Liver (tissue), 9 donors: ENCODE results near the gene ZNF579. TPM values are rescaled to one million over a fixed set of nuclear protein-coding genes. Genes with fewer than 3 reads are reported as not detected.

ENCODE experiments used
- DNase-seq: peaks from one replicate; pipeline ENCODE4 v3.0.0-alpha.2; 2017; ENCODE audit warnings: low spot score
- H3K27ac ChIP-seq, 2 donors: one replicate each; pipeline ENCODE4 v1.7.0; 2013; ENCODE audit warnings: inconsistent platforms in 2 of 2, low read length in 2 of 2, control low read depth in 1 of 2, low read depth in 1 of 2, mild to moderate bottlenecking in 1 of 2
- H3K27me3 ChIP-seq, 4 donors: one replicate each; pipeline versions ENCODE4 v1.6.1 to v1.7.0; 2013; ENCODE audit warnings: low read length in 3 of 4, inconsistent platforms in 1 of 4, mild to moderate bottlenecking in 1 of 4, moderate library complexity in 1 of 4; ENCODE audit not compliant: control insufficient read depth in 4 of 4, insufficient read depth in 4 of 4
- H3K36me3 ChIP-seq, 4 donors: one replicate each; pipeline versions ENCODE4 v1.6.1 to v1.7.0; 2013; ENCODE audit warnings: low read length in 3 of 4, mild to moderate bottlenecking in 3 of 4, low read depth in 1 of 4, moderate library complexity in 1 of 4; ENCODE audit not compliant: control insufficient read depth in 4 of 4, insufficient read depth in 3 of 4
- H3K4me1 ChIP-seq, 4 donors: one replicate each; pipeline versions ENCODE4 v1.6.1 to v1.7.0; 2013; ENCODE audit warnings: low read length in 3 of 4, mild to moderate bottlenecking in 3 of 4, moderate library complexity in 1 of 4; ENCODE audit not compliant: control insufficient read depth in 4 of 4, insufficient read depth in 4 of 4
- H3K4me3 ChIP-seq, 3 donors: one replicate each; pipeline versions ENCODE4 v1.6.1 to v1.7.0; 2013; ENCODE audit warnings: low read length in 3 of 3, control low read depth in 1 of 3, low read depth in 1 of 3, mild to moderate bottlenecking in 1 of 3
- H3K9ac ChIP-seq, 2 donors: one replicate each; pipeline ENCODE4 v1.7.0; 2013; ENCODE audit warnings: low read length in 2 of 2, mild to moderate bottlenecking in 2 of 2, moderate library complexity in 2 of 2, control low read depth in 1 of 2, low read depth in 1 of 2
- H3K9me3 ChIP-seq, 4 donors: one replicate each; pipeline versions ENCODE4 v1.6.1 to v1.7.0; 2013; ENCODE audit warnings: low read length in 3 of 4; ENCODE audit not compliant: control insufficient read depth in 4 of 4
- EGR1 ChIP-seq, 2 donors: IDR thresholded peaks; 2 replicates each; pipeline ENCODE4 v1.6.1; 2016 to 2018; ENCODE audit warnings: antibody characterized with exemption in 2 of 2, low read depth in 2 of 2
- FOXA1 ChIP-seq: IDR thresholded peaks from 2 replicates; pipeline ENCODE4 v1.6.1; 2016; ENCODE audit warnings: antibody characterized with exemption
- FOXA2 ChIP-seq: IDR thresholded peaks from 2 replicates; pipeline ENCODE4 v1.6.1; 2016; ENCODE audit warnings: antibody characterized with exemption
- GABPA ChIP-seq, 2 donors: IDR thresholded peaks in 1 of 2; conservative IDR thresholded peaks in 1 of 2; 2 replicates each; pipeline ENCODE4 v1.6.1; 2016; ENCODE audit warnings: antibody characterized with exemption in 2 of 2, mild to moderate bottlenecking in 1 of 2, moderate library complexity in 1 of 2
- HNF4A ChIP-seq, 2 donors: conservative IDR thresholded peaks; 2 replicates each; pipeline ENCODE4 v1.6.1; 2016; ENCODE audit warnings: antibody characterized with exemption in 2 of 2, mild to moderate bottlenecking in 2 of 2
- HNF4G ChIP-seq: IDR thresholded peaks from 2 replicates; pipeline ENCODE4 v1.6.1; 2016; ENCODE audit warnings: antibody characterized with exemption
- JUND ChIP-seq, 2 donors: IDR thresholded peaks; 2 replicates each; pipeline ENCODE4 v1.6.1; 2016; ENCODE audit warnings: antibody characterized with exemption in 2 of 2
- MAX ChIP-seq: IDR thresholded peaks from 2 replicates; pipeline ENCODE4 v1.6.1; 2016; ENCODE audit warnings: antibody characterized with exemption
- NR2F2 ChIP-seq: IDR thresholded peaks from 2 replicates; pipeline ENCODE4 v1.6.1; 2016; ENCODE audit warnings: antibody characterized with exemption
- RAD21 ChIP-seq, 2 donors: IDR thresholded peaks; 2 replicates each; pipeline ENCODE4 v1.6.1; 2016; ENCODE audit warnings: antibody characterized with exemption in 2 of 2, mild to moderate bottlenecking in 2 of 2
- RXRA ChIP-seq, 2 donors: IDR thresholded peaks; 2 replicates each; pipeline ENCODE4 v1.6.1; 2017 to 2018; ENCODE audit warnings: antibody characterized with exemption in 2 of 2, mild to moderate bottlenecking in 1 of 2
- TAF1 ChIP-seq: conservative IDR thresholded peaks from 2 replicates; pipeline ENCODE4 v1.6.1; 2016; ENCODE audit warnings: antibody characterized with exemption, mild to moderate bottlenecking
- YY1 ChIP-seq: IDR thresholded peaks from 2 replicates; pipeline ENCODE4 v1.6.1; 2016; ENCODE audit warnings: antibody characterized with exemption, mild to moderate bottlenecking
- ZBTB33 ChIP-seq: IDR thresholded peaks from 2 replicates; pipeline ENCODE4 v1.6.1; 2016; ENCODE audit warnings: antibody characterized with exemption
- WGBS: extraction: QIAGEN DNeasy Blood & Tissue Kit; methylation state at CpG from one replicate; pipeline ENCODE4 v1.1.7; 2013; 5-methylcytosine and 5-hydroxymethylcytosine counted together
- polyA plus RNA-seq, 2 donors: library from polyadenylated mRNA; stranded (reverse) in 1 of 2; unstranded in 1 of 2; fragments of 200-250 nt in 1 of 2; fragments of >200 nt in 1 of 2; fragmentation: Nextera tagmentation in 1 of 2; extraction: Ambion mirVana in 1 of 2; gene quantifications; one replicate each; pipeline versions ENCODE4 v1.2.1 to v1.2.3, GENCODE V29; 2013 to 2015
- total RNA-seq, 2 donors: library from RNA; depleted of rRNA; stranded (reverse); fragments of >200 nt; gene quantifications; one replicate each; pipeline ENCODE4 v1.2.3, GENCODE V29; 2014
- TF ChIP-seq, protein P1 (sequence below): fragments of 150-350 bp; IDR thresholded peaks from 2 replicates; pipeline ENCODE4 v1.5.1; 2017; ENCODE audit warnings: improper control_type of control experiment, low read depth, low read length; ENCODE audit not compliant: missing input control
- TF ChIP-seq, protein P2 (sequence below): IDR thresholded peaks from 2 replicates; pipeline ENCODE4 v1.6.1; 2016; ENCODE audit warnings: antibody characterized with exemption
- TF ChIP-seq, protein P3 (sequence below): IDR thresholded peaks from 2 replicates; pipeline ENCODE4 v1.6.1; 2016; ENCODE audit warnings: antibody characterized with exemption, mild to moderate bottlenecking
- donor health status: healthy.
- donor health status: healthy.
- donor health status: healthy.
- donor health status: healthy.
- donor health status: healthy.

The ZNF579 gene
- total and polyA plus RNA-seq, 4 donors = 0.92 to 3.3 (median 1.2) TPM

DNA sequence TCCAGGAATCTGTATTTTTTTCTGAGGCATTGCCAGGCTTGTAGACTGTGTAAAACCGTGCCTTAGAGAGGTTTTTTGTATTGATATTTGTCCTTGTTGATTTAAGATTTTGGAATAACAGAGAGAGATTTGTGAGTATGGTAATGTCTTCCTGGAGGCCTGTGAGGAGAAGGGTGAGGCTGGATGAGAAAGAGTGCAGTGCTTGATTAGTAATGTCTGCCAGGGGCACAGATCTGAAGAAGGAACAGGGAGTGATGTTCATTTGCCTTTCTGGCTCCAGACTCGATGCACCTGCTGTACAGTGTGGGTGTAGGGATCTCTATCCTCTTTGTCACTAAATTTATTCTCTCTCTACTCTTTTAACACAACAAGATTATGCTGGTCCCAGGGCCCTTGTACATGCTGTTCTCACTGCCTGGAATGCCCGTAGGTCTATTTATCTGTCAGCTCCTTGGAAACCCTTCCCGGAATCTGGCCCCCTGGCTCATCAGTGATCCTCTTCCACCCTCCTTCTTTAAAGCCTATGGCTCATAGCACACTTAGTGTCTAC is 14.4 kb upstream of the ZNF579 start:
- 94% methylated on average over 4 of the region's 4 CpGs for WGBS

GRCh38 chr19:55593096-55593772 is 12.6 kb upstream of the ZNF579 start:
- no peaks in the 10 kb centered on the region for H3K9me3 ChIP-seq
- no peak overlapping the region for H3K4me3 ChIP-seq
- no peaks in the 10 kb centered on the region for H3K27me3 ChIP-seq
- H3K36me3 ChIP-seq = peaks cover 3 to 28% (median 12%) of the 10 kb centered on the region in 4 donors
- H3K27ac ChIP-seq = no peak overlapping the region
- no peak overlapping the region for H3K9ac ChIP-seq
- H3K4me1 ChIP-seq = no peaks in the 10 kb centered on the region
- WGBS = 89% methylated on average over 68 of the region's 68 CpGs
- DNase-seq = no peak
- TF ChIP-seq RAD21 (IDR thresholded peaks at IDR 0.05) (no peak), TAF1 (no peak), FOXA1 (no peak), HNF4A (conservative IDR thresholded peaks at IDR 0.05) (no peak), NR2F2 (no peak), MAX (no peak), RXRA (IDR thresholded peaks at IDR 0.05) (no peak), JUND (IDR thresholded peaks at IDR 0.05) (no peak), FOXA2 (no peak), ZBTB33 (no peak)
- TF ChIP-seq, protein P1, sequence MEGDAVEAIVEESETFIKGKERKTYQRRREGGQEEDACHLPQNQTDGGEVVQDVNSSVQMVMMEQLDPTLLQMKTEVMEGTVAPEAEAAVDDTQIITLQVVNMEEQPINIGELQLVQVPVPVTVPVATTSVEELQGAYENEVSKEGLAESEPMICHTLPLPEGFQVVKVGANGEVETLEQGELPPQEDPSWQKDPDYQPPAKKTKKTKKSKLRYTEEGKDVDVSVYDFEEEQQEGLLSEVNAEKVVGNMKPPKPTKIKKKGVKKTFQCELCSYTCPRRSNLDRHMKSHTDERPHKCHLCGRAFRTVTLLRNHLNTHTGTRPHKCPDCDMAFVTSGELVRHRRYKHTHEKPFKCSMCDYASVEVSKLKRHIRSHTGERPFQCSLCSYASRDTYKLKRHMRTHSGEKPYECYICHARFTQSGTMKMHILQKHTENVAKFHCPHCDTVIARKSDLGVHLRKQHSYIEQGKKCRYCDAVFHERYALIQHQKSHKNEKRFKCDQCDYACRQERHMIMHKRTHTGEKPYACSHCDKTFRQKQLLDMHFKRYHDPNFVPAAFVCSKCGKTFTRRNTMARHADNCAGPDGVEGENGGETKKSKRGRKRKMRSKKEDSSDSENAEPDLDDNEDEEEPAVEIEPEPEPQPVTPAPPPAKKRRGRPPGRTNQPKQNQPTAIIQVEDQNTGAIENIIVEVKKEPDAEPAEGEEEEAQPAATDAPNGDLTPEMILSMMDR = no peak
- TF ChIP-seq, protein P2, sequence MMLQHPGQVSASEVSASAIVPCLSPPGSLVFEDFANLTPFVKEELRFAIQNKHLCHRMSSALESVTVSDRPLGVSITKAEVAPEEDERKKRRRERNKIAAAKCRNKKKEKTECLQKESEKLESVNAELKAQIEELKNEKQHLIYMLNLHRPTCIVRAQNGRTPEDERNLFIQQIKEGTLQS = no peak

More for the DNA sequence above, 14.4 kb upstream of the ZNF579 start:
- no peak for DNase-seq
- no peak overlapping the region for H3K9ac ChIP-seq
- H3K36me3 ChIP-seq = peaks cover 3 to 28% (median 12%) of the 10 kb centered on the region in 4 donors
- TF ChIP-seq, protein P2 = no peak
- no peak for TF ChIP-seq YY1
- TF ChIP-seq MAX = no peak
- TF ChIP-seq GABPA (IDR thresholded peaks at IDR 0.05 in 1 of 2, conservative IDR thresholded peaks at IDR 0.05 in 1 of 2) = no peak
- no peak for TF ChIP-seq EGR1 (IDR thresholded peaks at IDR 0.05; ENCODE audit: low read depth in 2 of 2)
- no peak for TF ChIP-seq RXRA (IDR thresholded peaks at IDR 0.05)
- TF ChIP-seq, protein P3, sequence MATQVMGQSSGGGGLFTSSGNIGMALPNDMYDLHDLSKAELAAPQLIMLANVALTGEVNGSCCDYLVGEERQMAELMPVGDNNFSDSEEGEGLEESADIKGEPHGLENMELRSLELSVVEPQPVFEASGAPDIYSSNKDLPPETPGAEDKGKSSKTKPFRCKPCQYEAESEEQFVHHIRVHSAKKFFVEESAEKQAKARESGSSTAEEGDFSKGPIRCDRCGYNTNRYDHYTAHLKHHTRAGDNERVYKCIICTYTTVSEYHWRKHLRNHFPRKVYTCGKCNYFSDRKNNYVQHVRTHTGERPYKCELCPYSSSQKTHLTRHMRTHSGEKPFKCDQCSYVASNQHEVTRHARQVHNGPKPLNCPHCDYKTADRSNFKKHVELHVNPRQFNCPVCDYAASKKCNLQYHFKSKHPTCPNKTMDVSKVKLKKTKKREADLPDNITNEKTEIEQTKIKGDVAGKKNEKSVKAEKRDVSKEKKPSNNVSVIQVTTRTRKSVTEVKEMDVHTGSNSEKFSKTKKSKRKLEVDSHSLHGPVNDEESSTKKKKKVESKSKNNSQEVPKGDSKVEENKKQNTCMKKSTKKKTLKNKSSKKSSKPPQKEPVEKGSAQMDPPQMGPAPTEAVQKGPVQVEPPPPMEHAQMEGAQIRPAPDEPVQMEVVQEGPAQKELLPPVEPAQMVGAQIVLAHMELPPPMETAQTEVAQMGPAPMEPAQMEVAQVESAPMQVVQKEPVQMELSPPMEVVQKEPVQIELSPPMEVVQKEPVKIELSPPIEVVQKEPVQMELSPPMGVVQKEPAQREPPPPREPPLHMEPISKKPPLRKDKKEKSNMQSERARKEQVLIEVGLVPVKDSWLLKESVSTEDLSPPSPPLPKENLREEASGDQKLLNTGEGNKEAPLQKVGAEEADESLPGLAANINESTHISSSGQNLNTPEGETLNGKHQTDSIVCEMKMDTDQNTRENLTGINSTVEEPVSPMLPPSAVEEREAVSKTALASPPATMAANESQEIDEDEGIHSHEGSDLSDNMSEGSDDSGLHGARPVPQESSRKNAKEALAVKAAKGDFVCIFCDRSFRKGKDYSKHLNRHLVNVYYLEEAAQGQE = no peak
- TF ChIP-seq HNF4G = no peak
- no peak for TF ChIP-seq JUND (IDR thresholded peaks at IDR 0.05)
- TF ChIP-seq HNF4A (conservative IDR thresholded peaks at IDR 0.05) = no peak
- H3K9me3 ChIP-seq = no peaks in the 10 kb centered on the region
- H3K4me1 ChIP-seq = peaks cover 0 to 6% (median 1%) of the 10 kb centered on the region in 4 donors
- no peaks in the 10 kb centered on the region for H3K27me3 ChIP-seq
- no peak overlapping the region for H3K4me3 ChIP-seq
- H3K27ac ChIP-seq = no peak overlapping the region
